ENCODE measurements around the gene CIT. TPM values are rescaled to one million over a fixed set of nuclear protein-coding genes. Genes with fewer than 3 reads are reported as not detected.
"Not testable (repeated sequence)": the region's sequence is repeated elsewhere in the genome, so short reads cannot be mapped to it uniquely, and the experiment has no call there.

CIT gene
- polyA plus RNA-seq, 3 donors, result 18.3 to 26.7 (median 19.1) TPM

GRCh38 chr12:119714614-119715267 is 162.4 kb downstream of the CIT start:
- no peak for DNase-seq (ENCODE audit: extremely low read depth in 1 of 11, low read depth in 9 of 11, low spot score in 4 of 11)

GRCh38 chr12:119713551-119714031 is 163.5 kb downstream of the CIT start:
- no peak for DNase-seq (ENCODE audit: extremely low read depth in 1 of 11, low read depth in 9 of 11, low spot score in 4 of 11)

- DNase-seq (ENCODE audit: extremely low read depth in 1 of 11, low read depth in 9 of 11, low spot score in 4 of 11), result no peak
Measured at GRCh38 chr12:119712721-119713120, 164.4 kb downstream of the CIT start.

GRCh38 chr12:119711693-119712092 is 165.4 kb downstream of the CIT start:
- DNase-seq (ENCODE audit: extremely low read depth in 1 of 11, low read depth in 9 of 11, low spot score in 4 of 11), result no peak

- DNase-seq (ENCODE audit: extremely low read depth in 1 of 11, low read depth in 9 of 11, low spot score in 4 of 11), result no peak
Measured at GRCh38 chr12:119710965-119711551, 166.1 kb downstream of the CIT start.

GRCh38 chr12:119710374-119710964 is 166.7 kb downstream of the CIT start:
- peak in 4 of 11 donors; percentile 39 to 76 (median 64) for DNase-seq (ENCODE audit: extremely low read depth in 1 of 11, low read depth in 9 of 11, low spot score in 4 of 11)

- not testable (repeated sequence) for DNase-seq (ENCODE audit: extremely low read depth in 1 of 11, low read depth in 9 of 11, low spot score in 4 of 11)
Measured at GRCh38 chr12:119706427-119706826, 170.7 kb downstream of the CIT start.

GRCh38 chr12:119705182-119705581 is 171.9 kb downstream of the CIT start:
- no peak for DNase-seq (ENCODE audit: extremely low read depth in 1 of 11, low read depth in 9 of 11, low spot score in 4 of 11)

GRCh38 chr12:119704065-119704747 is 172.9 kb downstream of the CIT start:
- DNase-seq (ENCODE audit: extremely low read depth in 1 of 11, low read depth in 9 of 11, low spot score in 4 of 11), result no peak

- DNase-seq (ENCODE audit: extremely low read depth in 1 of 11, low read depth in 9 of 11, low spot score in 4 of 11), result no peak
Measured at GRCh38 chr12:119700078-119700477, 177.0 kb downstream of the CIT start.

GRCh38 chr12:119699199-119699760 is 177.8 kb downstream of the CIT start:
- no peak for DNase-seq (ENCODE audit: extremely low read depth in 1 of 11, low read depth in 9 of 11, low spot score in 4 of 11)

GRCh38 chr12:119696943-119697342 is 180.2 kb downstream of the CIT start:
- DNase-seq (ENCODE audit: extremely low read depth in 1 of 11, low read depth in 9 of 11, low spot score in 4 of 11), result no peak

- DNase-seq (ENCODE audit: extremely low read depth in 1 of 11, low read depth in 9 of 11, low spot score in 4 of 11), result no peak
Measured at GRCh38 chr12:119695034-119695433, 182.1 kb downstream of the CIT start.

- DNase-seq (ENCODE audit: extremely low read depth in 1 of 11, low read depth in 9 of 11, low spot score in 4 of 11), result no peak
Measured at GRCh38 chr12:119694111-119694510, 183.0 kb downstream of the CIT start.

GRCh38 chr12:119693511-119693910 is 183.6 kb downstream of the CIT start:
- no peak for DNase-seq (ENCODE audit: extremely low read depth in 1 of 11, low read depth in 9 of 11, low spot score in 4 of 11)

- no peak for DNase-seq (ENCODE audit: extremely low read depth in 1 of 11, low read depth in 9 of 11, low spot score in 4 of 11)
Measured at GRCh38 chr12:119692997-119693396, 184.1 kb downstream of the CIT start.

GRCh38 chr12:119692410-119692809 is 184.7 kb downstream of the CIT start:
- no peak for DNase-seq (ENCODE audit: extremely low read depth in 1 of 11, low read depth in 9 of 11, low spot score in 4 of 11)

GRCh38 chr12:119691202-119691810 is 185.8 kb downstream of the CIT start:
- DNase-seq (ENCODE audit: extremely low read depth in 1 of 11, low read depth in 9 of 11, low spot score in 4 of 11), result no peak

GRCh38 chr12:119689935-119690500 is 187.1 kb downstream of the CIT start:
- DNase-seq (ENCODE audit: extremely low read depth in 1 of 11, low read depth in 9 of 11, low spot score in 4 of 11), result no peak

All from renal cortex interstitium (tissue), 11 donors.